GM21381 (cell line): Measurements from ENCODE around the gene TRIM49.
"Not testable (repeated sequence)": the region's sequence is repeated elsewhere in the genome, so short reads cannot be mapped to it uniquely, and the experiment has no call there.

ENCODE experiments used
- ATAC-seq: cut with Tn5 transposase; IDR thresholded peaks from one replicate; pipeline ENCODE4 v1.9.1; 2021; ENCODE audit warnings: mild to moderate bottlenecking, moderate library complexity; ENCODE audit not compliant: unreplicated experiment

Gene TRIM49, protein sequence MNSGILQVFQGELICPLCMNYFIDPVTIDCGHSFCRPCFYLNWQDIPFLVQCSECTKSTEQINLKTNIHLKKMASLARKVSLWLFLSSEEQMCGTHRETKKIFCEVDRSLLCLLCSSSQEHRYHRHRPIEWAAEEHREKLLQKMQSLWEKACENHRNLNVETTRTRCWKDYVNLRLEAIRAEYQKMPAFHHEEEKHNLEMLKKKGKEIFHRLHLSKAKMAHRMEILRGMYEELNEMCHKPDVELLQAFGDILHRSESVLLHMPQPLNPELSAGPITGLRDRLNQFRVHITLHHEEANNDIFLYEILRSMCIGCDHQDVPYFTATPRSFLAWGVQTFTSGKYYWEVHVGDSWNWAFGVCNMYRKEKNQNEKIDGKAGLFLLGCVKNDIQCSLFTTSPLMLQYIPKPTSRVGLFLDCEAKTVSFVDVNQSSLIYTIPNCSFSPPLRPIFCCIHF

DNA sequence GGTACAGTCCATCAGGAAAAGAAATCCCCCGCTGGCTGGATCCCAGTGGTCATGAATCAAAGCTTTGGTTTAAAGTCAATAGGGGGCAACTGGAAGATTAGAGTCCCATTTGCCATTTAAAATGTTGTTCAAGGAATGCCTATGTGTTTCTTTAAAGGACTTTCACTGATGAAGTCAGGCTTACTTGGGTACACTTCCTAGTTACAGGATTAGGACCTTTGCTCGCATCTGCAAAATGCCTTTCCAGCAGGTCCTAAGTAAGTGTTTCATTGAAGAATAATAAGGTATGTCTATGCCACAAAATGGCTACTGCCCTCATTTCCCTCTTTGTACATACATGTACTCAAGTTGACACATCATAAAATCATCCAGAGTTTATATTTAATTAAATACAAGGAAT is at the start of gene TRIM49:
TSS of gene TRIM49 (minus strand) at position 101 of the 400 bp plus-strand sequence. CDS start 4,106 bp downstream, outside the sequence.
- ATAC-seq: not testable (repeated sequence)

DNA sequence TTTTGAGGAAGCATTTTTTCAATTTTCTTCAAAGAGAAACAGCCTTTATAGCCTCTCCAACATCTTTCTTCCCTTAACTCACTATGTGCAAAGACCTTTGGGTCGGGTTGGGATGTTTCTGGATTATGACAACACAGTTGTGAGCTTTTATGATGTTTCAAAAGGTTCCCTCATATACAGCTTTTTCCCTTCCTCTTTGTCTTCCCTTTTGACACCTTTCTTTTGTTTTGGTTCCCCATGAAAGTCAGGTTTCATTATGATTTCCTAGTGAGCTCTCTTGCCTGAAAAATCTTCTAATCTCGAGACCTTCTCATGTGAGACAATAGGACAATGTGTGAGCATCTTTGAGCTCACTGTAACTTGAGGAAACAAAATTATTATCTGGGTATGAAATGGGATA is 18.3 kb upstream of the TRIM49 start:
- not testable (repeated sequence) for ATAC-seq

DNA sequence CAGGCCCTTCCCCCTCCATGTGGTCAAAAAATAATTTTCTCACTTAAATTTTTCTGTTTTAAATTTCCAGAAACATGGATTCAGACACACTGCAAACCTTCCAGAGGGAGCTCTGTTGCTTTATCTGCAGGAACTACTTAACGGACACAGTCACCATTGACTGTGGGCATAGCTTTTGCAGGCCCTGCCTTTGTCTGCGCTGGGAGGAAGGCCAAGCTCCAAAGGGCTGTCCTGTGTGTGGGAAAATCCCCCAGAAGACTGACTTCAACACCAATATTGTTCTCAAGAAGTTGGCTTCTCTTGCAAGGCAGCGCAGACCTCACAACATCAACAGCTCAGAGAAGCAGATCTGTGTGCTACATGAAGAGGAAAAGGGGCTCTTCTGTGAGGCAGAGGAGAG is 11.6 kb upstream of the TRIM49 start:
- ATAC-seq: not testable (repeated sequence)

DNA sequence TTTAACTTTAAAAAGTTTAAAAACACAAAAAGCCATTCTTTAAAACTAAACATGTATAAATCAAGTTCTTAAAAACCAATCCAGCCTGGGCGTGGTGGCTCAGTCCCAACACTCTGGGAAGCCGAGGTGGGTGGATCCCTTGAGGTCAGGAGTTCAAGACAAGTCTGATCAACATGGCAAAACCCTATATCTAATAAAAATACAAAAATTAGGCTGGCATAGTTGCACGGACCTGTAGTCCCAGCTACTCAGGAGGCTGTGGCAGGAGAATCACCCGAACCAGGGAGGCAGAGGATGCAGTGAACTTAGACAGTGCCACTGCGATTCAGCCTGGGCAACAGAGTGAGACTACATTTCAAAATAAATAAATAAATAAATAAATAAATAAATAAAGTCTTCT is 5.2 kb upstream of the TRIM49 start:
- ATAC-seq: not testable (repeated sequence)

DNA sequence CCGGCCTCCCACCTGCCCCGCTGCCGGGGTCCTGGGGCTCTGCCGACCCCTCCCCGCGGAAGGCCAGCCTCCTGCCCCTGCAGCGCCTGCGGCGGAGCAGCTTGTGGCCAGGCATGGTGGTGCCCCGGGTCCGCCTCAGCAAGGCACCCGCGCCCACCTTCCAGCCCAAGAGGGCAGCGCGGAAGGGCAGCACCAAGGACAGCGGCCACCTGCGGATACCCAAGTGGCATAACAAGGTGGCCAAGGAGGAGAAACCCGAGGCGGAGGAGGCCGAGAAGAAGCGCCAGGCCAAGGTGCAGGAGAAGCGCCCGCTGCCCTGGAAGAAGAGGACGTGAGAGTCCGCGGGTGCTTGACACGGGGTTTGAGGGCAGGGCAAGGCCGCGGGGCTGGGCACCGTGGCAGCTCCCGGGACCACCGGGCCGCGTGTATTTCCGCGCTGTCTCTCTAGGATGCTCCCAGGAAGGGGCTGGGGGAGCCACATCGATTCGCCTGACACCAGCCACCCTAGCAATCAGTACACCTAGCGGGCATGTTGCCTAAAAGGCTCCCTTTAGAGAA is 20.8 kb downstream of the TRIM49 start:
- ATAC-seq: not testable (repeated sequence)

DNA sequence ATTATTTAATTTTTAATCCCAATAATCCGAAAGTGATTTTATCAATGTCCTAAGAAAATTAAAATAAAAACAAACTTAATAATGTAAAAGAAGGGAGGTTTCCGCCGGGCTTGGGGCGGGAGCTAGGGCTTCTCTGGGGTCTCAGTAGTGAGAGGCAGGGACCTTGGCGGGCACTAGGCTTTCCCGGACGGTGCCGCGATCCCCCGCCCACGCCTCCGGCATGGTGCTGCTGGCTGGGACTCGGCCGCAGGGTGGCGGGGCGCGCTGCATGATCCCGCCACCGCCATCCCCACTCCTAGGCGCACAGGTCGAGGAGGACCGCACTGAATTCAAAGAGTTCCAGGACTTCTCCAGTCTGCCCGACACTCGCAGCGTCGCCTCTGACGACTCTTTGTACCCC is 22.6 kb downstream of the TRIM49 start:
- ATAC-seq: not testable (repeated sequence)

DNA sequence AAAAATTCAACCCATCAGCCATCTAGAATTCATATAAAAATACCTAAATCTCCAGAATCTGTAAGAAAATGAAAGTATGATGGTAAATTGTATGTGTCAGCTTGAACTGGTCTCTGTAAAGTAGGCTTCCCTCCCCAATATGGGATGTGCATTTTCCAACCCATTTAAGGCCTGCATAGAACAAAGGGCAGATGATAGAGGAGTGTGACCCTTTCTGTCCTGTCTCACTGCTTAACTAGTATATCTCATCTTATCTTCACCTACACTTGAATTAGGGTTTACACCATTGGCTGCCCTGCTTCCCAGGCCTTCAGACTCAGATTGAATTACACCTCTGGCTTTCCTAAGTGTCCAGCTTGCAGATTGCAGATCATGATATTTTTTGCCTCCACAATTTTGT is 57.6 kb downstream of the TRIM49 start:
- ATAC-seq: not testable (repeated sequence)
